ENCODE data around the gene EML4. TPM values are rescaled to one million over a fixed set of nuclear protein-coding genes. Genes with fewer than 3 reads are reported as not detected.

Gene EML4
- 21.5 and 22.9 TPM in 2 replicates for total RNA-seq

GRCh38 chr2:42169100-42169873 lies at the start of gene EML4:
TSS of gene EML4 (plus strand) at chr2:42169353. CDS start at chr2:42169612, 259 bp downstream.

GRCh38 chr2:42360890-42361727 lies 192.0 kb downstream of the EML4 start, which contains the start of gene COX7A2L:
TSS of gene COX7A2L (minus strand) at chr2:42361217. CDS start at chr2:42361161, 56 bp downstream.

Other genes with a start within 250 kb of the EML4 start
- 0.78 TPM in 1 of 2 replicates, not detected in the other for gene PKDCC, start 121.3 kb upstream of the EML4 start, total RNA-seq
- 114 and 117 TPM in 2 replicates for gene COX7A2L, start 191.9 kb downstream of the EML4 start, total RNA-seq

Data from airway epithelial cell (primary cell).